HCEC 1CT (cell line): Measurements from ENCODE around the gene CFAP61.

Experiments
- DNase-seq: peaks from one replicate; pipeline ENCODE4 v3.0.0-alpha.2; 2017

Gene CFAP61

GRCh38 chr20:20407891-20408805 is 355.8 kb downstream of the CFAP61 start:
- DNase-seq = peak; percentile 45

GRCh38 chr20:20409331-20409730 is 357.0 kb downstream of the CFAP61 start:
- no peak for DNase-seq
